H1 (cell line): ENCODE measurements around the gene DGCR6L. TPM values are rescaled to one million over a fixed set of nuclear protein-coding genes. Genes with fewer than 3 reads are reported as not detected.

Experiments
- CEBPB ChIP-seq: IDR thresholded peaks from 2 replicates; pipeline ENCODE4 v1.6.1; 2012; ENCODE audit warnings: low read depth, low read length
- JUN ChIP-seq: IDR thresholded peaks from 2 replicates; pipeline ENCODE4 v1.6.1; 2011; ENCODE audit warnings: low read depth, mild to moderate bottlenecking, improper control_type of control experiment, low read length
- SIRT6 ChIP-seq: IDR thresholded peaks from one replicate; pipeline ENCODE4 v1.7.1; 2012; ENCODE audit warnings: low read length, inconsistent platforms
- SIX5 ChIP-seq: IDR thresholded peaks from 2 replicates; pipeline ENCODE4 v1.6.1; 2011; ENCODE audit warnings: mild to moderate bottlenecking, low read depth, low read length
- SP2 ChIP-seq: IDR thresholded peaks from 2 replicates; pipeline ENCODE4 v1.6.1; 2012; ENCODE audit warnings: mild to moderate bottlenecking, low read length, inconsistent platforms
- ZNF274 ChIP-seq: IDR thresholded peaks from 2 replicates; pipeline ENCODE4 v1.7.0; 2012; ENCODE audit warnings: low read length, borderline replicate concordance; ENCODE audit errors: extremely low read depth
- polyA plus RNA-seq, 7 experiments: library from polyadenylated mRNA; depleted of rRNA in 3 of 7; stranded (reverse) in 5 of 7; unstranded in 2 of 7; fragments of >200 nt in 5 of 7; fragments of 200-250 nt in 2 of 7; gene quantifications; 1 replicate in 5 of 7; 2 replicates in 1 of 7; 4 replicates in 1 of 7; pipeline versions ENCODE4 v1.2.1 to v1.2.3, GENCODE V29; 2011 to 2013; ENCODE audit warnings: missing spikeins in 2 of 7, mixed read lengths in 2 of 7
- total RNA-seq: library from RNA; stranded (reverse); fragmentation: NEBNext Ultra II Directional; extraction: Animal tissue kit (Norgen Biotek cat#: 25700); gene quantifications from 2 replicates; pipeline ENCODE4 v1.2.1, GENCODE V29; 2021
- TF ChIP-seq, protein P1 (sequence below): fragments of 300-600 bp; sonication (generic); IDR thresholded peaks from 2 replicates; pipeline ENCODE4 v1.7.1; 2012; ENCODE audit warnings: low read length, moderate library complexity, mild to moderate bottlenecking, inconsistent platforms; ENCODE audit not compliant: insufficient replicate concordance

Gene DGCR6L
- total and polyA plus RNA-seq, 2 of the 8 experiments (the other 6 are each of a cell fraction or from before 2014, with no cell fraction given) = 43.6 to 72.6 TPM

- no peak for TF ChIP-seq SIRT6
- no peak for TF ChIP-seq SP2
- no peak for TF ChIP-seq SIX5
- TF ChIP-seq, protein P1, sequence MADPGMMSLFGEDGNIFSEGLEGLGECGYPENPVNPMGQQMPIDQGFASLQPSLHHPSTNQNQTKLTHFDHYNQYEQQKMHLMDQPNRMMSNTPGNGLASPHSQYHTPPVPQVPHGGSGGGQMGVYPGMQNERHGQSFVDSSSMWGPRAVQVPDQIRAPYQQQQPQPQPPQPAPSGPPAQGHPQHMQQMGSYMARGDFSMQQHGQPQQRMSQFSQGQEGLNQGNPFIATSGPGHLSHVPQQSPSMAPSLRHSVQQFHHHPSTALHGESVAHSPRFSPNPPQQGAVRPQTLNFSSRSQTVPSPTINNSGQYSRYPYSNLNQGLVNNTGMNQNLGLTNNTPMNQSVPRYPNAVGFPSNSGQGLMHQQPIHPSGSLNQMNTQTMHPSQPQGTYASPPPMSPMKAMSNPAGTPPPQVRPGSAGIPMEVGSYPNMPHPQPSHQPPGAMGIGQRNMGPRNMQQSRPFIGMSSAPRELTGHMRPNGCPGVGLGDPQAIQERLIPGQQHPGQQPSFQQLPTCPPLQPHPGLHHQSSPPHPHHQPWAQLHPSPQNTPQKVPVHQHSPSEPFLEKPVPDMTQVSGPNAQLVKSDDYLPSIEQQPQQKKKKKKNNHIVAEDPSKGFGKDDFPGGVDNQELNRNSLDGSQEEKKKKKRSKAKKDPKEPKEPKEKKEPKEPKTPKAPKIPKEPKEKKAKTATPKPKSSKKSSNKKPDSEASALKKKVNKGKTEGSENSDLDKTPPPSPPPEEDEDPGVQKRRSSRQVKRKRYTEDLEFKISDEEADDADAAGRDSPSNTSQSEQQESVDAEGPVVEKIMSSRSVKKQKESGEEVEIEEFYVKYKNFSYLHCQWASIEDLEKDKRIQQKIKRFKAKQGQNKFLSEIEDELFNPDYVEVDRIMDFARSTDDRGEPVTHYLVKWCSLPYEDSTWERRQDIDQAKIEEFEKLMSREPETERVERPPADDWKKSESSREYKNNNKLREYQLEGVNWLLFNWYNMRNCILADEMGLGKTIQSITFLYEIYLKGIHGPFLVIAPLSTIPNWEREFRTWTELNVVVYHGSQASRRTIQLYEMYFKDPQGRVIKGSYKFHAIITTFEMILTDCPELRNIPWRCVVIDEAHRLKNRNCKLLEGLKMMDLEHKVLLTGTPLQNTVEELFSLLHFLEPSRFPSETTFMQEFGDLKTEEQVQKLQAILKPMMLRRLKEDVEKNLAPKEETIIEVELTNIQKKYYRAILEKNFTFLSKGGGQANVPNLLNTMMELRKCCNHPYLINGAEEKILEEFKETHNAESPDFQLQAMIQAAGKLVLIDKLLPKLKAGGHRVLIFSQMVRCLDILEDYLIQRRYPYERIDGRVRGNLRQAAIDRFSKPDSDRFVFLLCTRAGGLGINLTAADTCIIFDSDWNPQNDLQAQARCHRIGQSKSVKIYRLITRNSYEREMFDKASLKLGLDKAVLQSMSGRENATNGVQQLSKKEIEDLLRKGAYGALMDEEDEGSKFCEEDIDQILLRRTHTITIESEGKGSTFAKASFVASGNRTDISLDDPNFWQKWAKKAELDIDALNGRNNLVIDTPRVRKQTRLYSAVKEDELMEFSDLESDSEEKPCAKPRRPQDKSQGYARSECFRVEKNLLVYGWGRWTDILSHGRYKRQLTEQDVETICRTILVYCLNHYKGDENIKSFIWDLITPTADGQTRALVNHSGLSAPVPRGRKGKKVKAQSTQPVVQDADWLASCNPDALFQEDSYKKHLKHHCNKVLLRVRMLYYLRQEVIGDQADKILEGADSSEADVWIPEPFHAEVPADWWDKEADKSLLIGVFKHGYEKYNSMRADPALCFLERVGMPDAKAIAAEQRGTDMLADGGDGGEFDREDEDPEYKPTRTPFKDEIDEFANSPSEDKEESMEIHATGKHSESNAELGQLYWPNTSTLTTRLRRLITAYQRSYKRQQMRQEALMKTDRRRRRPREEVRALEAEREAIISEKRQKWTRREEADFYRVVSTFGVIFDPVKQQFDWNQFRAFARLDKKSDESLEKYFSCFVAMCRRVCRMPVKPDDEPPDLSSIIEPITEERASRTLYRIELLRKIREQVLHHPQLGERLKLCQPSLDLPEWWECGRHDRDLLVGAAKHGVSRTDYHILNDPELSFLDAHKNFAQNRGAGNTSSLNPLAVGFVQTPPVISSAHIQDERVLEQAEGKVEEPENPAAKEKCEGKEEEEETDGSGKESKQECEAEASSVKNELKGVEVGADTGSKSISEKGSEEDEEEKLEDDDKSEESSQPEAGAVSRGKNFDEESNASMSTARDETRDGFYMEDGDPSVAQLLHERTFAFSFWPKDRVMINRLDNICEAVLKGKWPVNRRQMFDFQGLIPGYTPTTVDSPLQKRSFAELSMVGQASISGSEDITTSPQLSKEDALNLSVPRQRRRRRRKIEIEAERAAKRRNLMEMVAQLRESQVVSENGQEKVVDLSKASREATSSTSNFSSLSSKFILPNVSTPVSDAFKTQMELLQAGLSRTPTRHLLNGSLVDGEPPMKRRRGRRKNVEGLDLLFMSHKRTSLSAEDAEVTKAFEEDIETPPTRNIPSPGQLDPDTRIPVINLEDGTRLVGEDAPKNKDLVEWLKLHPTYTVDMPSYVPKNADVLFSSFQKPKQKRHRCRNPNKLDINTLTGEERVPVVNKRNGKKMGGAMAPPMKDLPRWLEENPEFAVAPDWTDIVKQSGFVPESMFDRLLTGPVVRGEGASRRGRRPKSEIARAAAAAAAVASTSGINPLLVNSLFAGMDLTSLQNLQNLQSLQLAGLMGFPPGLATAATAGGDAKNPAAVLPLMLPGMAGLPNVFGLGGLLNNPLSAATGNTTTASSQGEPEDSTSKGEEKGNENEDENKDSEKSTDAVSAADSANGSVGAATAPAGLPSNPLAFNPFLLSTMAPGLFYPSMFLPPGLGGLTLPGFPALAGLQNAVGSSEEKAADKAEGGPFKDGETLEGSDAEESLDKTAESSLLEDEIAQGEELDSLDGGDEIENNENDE = no peak
- TF ChIP-seq CEBPB = no peak
- no peak for TF ChIP-seq ZNF274
- TF ChIP-seq JUN = no peak
Measured at GRCh38 chr22:20292108-20292507, 27.8 kb downstream of the DGCR6L start (continued).
